HG03139 (cell line): ENCODE results near the gene MFSD11.
"Not testable (repeated sequence)": the region's sequence is repeated elsewhere in the genome, so short reads cannot be mapped to it uniquely, and the experiment has no call there.

Source experiments
- ATAC-seq: cut with Tn5 transposase; IDR thresholded peaks from one replicate; pipeline ENCODE4 v1.9.1; 2021; ENCODE audit not compliant: unreplicated experiment

The MFSD11 gene

DNA sequence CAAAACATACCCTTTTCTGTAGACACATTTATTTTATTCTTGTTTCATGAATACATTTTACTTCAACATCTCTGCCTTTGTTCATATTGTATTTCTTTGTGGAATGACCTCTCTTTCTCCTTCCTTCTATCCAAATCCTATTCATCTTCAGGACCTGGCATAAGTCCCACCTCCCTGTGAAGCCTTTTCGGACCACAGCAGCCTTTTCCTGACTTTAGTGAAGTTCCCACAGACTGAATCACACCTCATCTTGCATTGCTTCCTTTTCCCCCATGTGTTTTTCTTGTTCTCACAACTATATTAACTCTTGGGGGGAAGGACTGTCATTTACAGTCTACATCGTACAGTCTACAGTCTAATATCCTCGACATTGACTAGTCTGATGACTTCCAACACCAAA lies 58.2 kb downstream of the MFSD11 start:
- ATAC-seq = no peak

DNA sequence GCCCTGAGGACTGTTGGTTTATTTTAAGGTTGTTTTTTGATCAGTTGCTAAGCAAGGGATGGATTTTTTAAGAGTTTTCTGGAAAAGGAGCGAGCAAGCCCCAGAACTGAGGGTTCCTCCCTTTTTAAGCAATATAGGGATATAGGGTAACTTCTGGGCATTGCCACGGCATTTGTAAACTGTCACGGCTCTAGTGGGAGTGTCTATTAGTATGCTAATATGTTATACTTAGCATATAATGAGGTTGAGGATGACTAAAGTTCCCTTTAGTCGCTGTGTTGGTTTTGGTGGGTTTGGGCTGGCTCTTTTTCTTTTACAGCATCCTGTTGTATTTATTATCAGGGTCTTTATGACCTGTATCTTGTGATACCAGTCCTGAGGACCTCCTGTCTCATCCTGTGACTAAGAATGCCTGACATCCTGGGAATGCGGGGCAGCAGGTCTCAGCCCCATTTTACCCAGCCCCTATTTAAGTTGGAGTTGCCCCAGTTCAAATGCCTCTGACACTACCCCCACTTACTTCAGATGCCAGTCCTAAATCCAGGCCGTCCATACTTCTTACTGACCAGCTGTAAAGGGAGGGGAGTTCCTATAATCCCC lies 59.4 kb downstream of the MFSD11 start:
- no peak for ATAC-seq

- no peak for ATAC-seq
These were observed 63.8 kb downstream of the MFSD11 start for GRCh38 chr17:76801706-76802105.

DNA sequence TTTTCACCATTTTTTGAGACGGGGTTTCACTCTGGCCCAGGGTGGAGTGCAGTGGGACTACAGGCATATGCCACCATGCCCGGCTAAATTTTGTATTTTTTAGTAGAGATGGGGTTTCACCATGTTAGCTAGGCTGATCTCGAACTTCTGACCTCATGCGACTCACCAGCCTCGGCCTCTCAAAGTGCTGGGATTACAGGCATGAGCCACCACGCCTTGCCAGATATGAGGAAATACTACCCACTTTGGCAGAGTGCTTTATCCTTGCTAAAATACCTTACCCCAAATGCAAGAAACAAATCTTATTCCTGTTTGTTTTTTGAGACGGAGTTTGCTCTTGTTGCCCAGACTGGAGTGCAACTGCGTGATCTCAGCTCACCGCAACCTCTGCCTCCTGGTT lies 67.4 kb downstream of the MFSD11 start:
- ATAC-seq = no peak

GRCh38 chr17:76806151-76806550 lies 68.2 kb downstream of the MFSD11 start:
- ATAC-seq = not testable (repeated sequence)

DNA sequence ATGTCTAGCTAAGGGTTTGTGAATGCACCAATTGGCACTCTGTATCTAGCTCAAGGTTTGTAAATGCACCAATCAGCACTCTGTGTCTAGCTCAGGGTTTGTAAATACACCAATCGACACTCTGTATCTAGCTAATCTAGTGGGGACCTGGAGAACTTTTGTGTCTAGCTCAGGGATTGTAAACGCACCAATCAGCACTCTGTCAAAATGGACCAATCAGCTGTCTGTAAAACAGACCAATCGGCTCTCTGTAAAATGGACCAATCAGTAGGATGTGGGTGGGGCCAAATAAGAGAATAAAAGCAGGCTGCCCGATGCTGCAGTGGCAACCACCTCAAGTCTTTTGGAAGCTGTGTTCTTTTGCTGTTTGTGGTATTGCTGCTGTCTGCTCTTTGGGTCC lies 68.8 kb downstream of the MFSD11 start:
- not testable (repeated sequence) for ATAC-seq

- no peak for ATAC-seq
These were observed 70.4 kb downstream of the MFSD11 start for GRCh38 chr17:76808326-76808725.

DNA sequence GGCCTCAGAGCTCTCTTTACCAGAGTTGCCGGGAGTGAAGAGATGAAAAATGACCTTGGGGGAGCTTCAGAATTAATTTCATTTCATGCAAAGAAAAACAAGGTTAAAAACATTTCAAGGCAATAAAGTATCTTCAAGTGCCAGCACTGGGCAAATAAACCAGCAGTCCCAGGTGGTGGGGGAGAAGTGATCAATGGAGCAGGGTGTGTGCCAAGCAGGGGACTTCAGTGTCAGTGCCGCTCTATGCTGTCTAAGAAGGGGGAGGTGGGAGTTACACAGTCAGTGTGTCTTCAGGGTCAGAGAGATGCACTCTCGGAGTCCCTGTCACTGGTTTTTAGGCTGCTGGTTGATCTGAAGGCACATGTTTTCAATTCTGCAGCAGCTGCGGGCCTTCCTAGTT lies 73.0 kb downstream of the MFSD11 start:
- no peak for ATAC-seq

- no peak for ATAC-seq
These were observed 73.9 kb downstream of the MFSD11 start for GRCh38 chr17:76811834-76812233.

GRCh38 chr17:76812263-76812662 lies 74.3 kb downstream of the MFSD11 start:
- ATAC-seq = no peak

DNA sequence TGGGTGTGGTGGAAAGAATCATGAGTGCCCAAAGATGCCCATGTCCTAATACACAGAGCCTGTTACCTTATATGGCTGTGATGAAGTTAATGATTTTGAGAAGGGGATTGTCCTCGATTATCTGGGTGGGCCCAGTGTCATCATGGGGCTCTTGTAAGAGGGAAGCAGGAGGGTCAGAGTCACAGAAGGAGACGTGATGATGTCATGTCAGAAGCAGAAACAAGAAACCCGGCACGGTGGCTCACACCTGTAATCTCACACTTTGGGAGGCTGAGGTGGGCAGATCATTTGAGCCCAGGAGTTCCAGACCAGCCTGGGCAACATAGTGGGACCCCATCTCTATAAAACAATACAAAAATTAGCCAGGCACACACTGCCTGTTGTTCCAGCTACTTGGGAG lies 75.0 kb downstream of the MFSD11 start:
- ATAC-seq = no peak

GRCh38 chr17:76815907-76816589 lies 78.1 kb downstream of the MFSD11 start:
- ATAC-seq = not testable (repeated sequence)

DNA sequence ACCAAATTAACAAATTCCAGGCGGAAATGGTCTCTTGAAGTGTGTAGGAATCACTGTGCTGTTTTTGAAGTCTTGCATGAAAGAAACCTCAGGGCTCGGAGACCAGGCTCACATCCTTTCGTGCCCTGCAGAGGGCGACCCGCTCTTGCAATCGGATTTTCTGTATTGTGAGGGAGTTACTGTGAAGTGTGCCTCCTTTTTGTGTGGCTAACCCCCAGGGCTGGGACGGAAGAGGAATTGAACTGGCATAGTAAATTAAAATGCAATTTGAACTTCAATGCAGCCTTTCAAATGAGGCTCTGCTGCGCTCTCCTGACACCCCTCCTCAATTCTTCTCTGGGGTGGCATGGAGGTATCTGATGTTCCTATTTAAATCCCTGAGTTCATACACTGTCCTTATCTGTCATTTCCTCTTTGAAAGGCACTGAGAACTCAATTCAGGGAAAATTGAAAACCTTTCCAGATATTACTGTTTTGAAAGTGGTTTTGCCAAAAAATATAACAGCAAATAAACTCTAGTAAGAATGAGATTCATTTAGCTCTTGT lies 78.7 kb downstream of the MFSD11 start:
- ATAC-seq = no peak

- ATAC-seq = no peak
These were observed 82.1 kb downstream of the MFSD11 start for GRCh38 chr17:76820039-76820438.

GRCh38 chr17:76820561-76820960 lies 82.6 kb downstream of the MFSD11 start:
- no peak for ATAC-seq

DNA sequence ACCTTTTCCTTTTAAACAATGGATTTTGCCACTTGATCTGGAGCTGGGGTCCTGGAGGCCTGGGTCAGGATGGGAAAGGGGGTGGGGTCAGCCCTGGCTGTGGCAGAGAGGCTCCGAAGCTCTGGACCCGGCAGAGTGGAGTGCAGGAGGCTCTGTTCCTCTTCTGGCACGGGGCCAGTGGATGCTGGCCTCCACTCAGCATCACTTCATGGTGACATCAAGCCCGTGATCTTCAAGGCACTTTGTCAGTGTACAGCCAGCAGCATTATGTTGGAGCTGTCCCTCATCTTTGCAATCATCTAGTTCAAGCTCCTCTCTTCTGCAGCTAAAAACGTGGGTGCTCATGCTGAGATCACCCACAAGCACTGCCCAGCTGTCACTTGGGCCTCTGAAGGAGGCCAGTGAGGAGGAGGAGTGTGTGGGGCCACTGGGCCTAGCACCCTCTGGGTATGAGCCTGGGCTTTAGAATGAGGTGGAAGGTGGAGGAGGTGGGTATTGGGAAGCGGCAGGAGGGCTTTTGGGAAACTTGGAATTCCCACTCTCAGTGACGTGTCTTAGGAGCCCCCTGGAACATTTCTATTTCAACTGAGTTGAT lies 84.4 kb downstream of the MFSD11 start:
- no peak for ATAC-seq

- ATAC-seq = no peak
These were observed 86.2 kb downstream of the MFSD11 start for GRCh38 chr17:76824093-76824492.

DNA sequence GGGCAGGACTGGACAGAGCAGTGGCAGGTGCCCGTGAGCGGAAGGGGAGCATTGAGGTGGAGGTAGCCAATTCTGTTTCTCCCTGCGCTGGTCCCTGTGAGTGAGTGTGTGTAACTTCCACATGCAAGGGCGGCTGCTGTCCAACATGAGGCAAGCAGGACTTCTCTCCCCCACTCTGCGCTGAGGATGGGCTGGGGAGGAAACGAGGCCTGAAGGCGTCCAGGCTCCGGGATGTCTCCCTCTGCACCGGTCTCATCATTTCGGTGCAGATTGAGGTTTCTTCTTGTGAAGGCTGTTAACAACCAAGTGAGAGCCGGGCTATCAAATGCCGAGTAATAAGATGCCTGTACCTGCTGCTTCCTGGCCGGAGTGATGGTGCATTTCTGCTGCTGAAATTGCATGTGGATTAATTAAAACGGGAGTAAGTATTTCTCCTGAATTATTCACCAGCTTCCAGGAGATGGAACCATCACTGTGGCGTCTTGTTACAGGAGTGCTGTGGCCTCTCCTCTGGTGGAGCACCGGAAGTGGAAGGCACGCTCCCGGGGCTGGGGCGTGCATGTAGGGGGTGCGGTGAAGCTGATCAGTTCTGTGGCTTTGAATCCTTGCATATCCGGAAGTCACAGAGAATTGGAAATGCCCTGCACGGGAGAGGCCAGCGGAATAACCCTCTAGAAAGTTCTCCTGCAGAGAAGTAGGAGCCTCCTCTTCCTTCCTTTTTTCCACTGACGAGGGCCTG lies 88.6 kb downstream of the MFSD11 start:
- no peak for ATAC-seq

- no peak for ATAC-seq
These were observed 89.8 kb downstream of the MFSD11 start for GRCh38 chr17:76827736-76828135.
